Vagina (tissue), 2 donors: ENCODE data around the gene CSGALNACT2. TPM values are rescaled to one million over a fixed set of nuclear protein-coding genes. Genes with fewer than 3 reads are reported as not detected.

Experiments used
- DNase-seq, 2 donors: peaks; one replicate each; pipeline ENCODE4 v3.0.0-alpha.2; 2017; ENCODE audit errors: extremely low spot score in 2 of 2
- H3K27ac ChIP-seq: fragments of 200-600 bp; sonication (generic); one replicate; pipeline ENCODE4 v1.5.1; 2019
- H3K27me3 ChIP-seq: fragments of 200-600 bp; sonication (generic); one replicate; pipeline ENCODE4 v1.5.1; 2019
- H3K36me3 ChIP-seq, 2 donors: fragments of 200-600 bp; sonication (generic); one replicate each; pipeline ENCODE4 v1.5.1; 2017 to 2019
- H3K4me1 ChIP-seq: fragments of 200-600 bp; sonication (generic); one replicate; pipeline ENCODE4 v1.5.1; 2019
- H3K4me3 ChIP-seq, 2 donors: fragments of 200-600 bp; sonication (generic); 1 replicate in 1 of 2; 2 replicates in 1 of 2; pipeline ENCODE4 v1.5.1; 2016 to 2019
- H3K9me3 ChIP-seq: fragments of 200-600 bp; sonication (generic); one replicate; pipeline ENCODE4 v1.5.1; 2019
- POLR2A ChIP-seq, 2 donors: fragments of 450-650 bp; IDR thresholded peaks; one replicate each; pipeline ENCODE4 v1.6.1; 2017; ENCODE audit warnings: antibody characterized with exemption in 2 of 2, mild to moderate bottlenecking in 2 of 2, moderate library complexity in 2 of 2
- POLR2AphosphoS5 ChIP-seq, 2 donors: sonication (generic); formaldehyde crosslinking; IDR thresholded peaks; one replicate each; pipeline ENCODE4 v1.9.0; 2017; ENCODE audit warnings: antibody characterized with exemption in 2 of 2, mild to moderate bottlenecking in 2 of 2, low read depth in 1 of 2; ENCODE audit not compliant: insufficient read depth in 1 of 2
- intact Hi-C: fragments of 100-400 bp; cut with DNase I; formaldehyde crosslinking; loops from one replicate; pipeline ENCODE4 v1.15.1; 2023
- total RNA-seq: library from RNA; depleted of rRNA; stranded (reverse); fragments of >200 nt; gene quantifications from one replicate; pipeline ENCODE4 v1.2.3, GENCODE V29; 2016
- TF ChIP-seq, protein P1 (sequence below), 3 experiments: fragments of 450-650 bp in 2 of 3; fragments of 200-600 bp in 1 of 3; sonication (generic) in 1 of 3; IDR thresholded peaks; one replicate each; pipeline ENCODE4 v1.5.1; 2017 to 2019; ENCODE audit warnings: antibody characterized with exemption in 3 of 3, mild to moderate bottlenecking in 2 of 3, moderate library complexity in 2 of 3

The CSGALNACT2 gene
- total RNA-seq, 1 donor from 2014 or later, result 21.9 TPM

DNA sequence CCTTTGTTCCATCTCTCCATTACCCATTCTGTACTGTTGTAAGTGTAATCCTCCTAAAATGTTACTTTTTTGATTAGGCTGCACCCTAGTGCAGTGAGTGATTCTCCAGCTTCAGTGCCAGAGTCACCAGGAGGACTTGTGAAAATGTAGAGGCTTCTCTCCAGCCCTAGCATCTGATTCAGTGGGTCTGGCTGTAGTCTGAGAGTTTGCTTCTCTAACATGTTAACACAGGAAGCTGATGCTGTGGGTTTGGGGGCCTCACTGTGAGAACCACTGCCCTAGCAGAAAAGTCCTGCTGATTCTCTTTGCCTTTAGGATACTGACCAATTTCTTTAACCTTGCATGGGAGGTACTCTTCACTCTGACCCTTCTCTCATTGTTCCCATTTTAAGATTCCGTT lies 24.4 kb downstream of the CSGALNACT2 start:
- TF ChIP-seq POLR2A (IDR thresholded peaks at IDR 0.05) (no peak), POLR2AphosphoS5 (IDR thresholded peaks at IDR 0.05; ENCODE audit: insufficient read depth in 1 of 2, low read depth in 1 of 2) (no peak)
- TF ChIP-seq, protein P1, sequence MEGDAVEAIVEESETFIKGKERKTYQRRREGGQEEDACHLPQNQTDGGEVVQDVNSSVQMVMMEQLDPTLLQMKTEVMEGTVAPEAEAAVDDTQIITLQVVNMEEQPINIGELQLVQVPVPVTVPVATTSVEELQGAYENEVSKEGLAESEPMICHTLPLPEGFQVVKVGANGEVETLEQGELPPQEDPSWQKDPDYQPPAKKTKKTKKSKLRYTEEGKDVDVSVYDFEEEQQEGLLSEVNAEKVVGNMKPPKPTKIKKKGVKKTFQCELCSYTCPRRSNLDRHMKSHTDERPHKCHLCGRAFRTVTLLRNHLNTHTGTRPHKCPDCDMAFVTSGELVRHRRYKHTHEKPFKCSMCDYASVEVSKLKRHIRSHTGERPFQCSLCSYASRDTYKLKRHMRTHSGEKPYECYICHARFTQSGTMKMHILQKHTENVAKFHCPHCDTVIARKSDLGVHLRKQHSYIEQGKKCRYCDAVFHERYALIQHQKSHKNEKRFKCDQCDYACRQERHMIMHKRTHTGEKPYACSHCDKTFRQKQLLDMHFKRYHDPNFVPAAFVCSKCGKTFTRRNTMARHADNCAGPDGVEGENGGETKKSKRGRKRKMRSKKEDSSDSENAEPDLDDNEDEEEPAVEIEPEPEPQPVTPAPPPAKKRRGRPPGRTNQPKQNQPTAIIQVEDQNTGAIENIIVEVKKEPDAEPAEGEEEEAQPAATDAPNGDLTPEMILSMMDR (IDR thresholded peaks at IDR 0.05), result no peak
- H3K9me3 ChIP-seq, result no peaks in the 10 kb centered on the region
- H3K4me3 ChIP-seq, result no peak overlapping the region
- no peak overlapping the region for H3K27ac ChIP-seq
- intact Hi-C loops, result no loop called here
- H3K27me3 ChIP-seq, result no peaks in the 10 kb centered on the region
- peaks cover 0 to 12% of the 10 kb centered on the region in 2 donors for H3K36me3 ChIP-seq
- DNase-seq, result no peak
- peaks cover 14% of the 10 kb centered on the region for H3K4me1 ChIP-seq

- Histone ChIP-seq H3K9me3 (no peaks in the 10 kb centered on the region), H3K4me3 (no peak overlapping the region), H3K36me3 (peaks cover 0 to 12% of the 10 kb centered on the region in 2 donors), H3K27me3 (no peaks in the 10 kb centered on the region), H3K4me1 (no peaks in the 10 kb centered on the region), H3K27ac (no peak overlapping the region)
- intact Hi-C loops, result no loop called here
- no peak for DNase-seq
- no peak for TF ChIP-seq POLR2AphosphoS5 (IDR thresholded peaks at IDR 0.05; ENCODE audit: insufficient read depth in 1 of 2, low read depth in 1 of 2)
- TF ChIP-seq, protein P1 (IDR thresholded peaks at IDR 0.05), result no peak
- TF ChIP-seq POLR2A (IDR thresholded peaks at IDR 0.05), result no peak
Measured at GRCh38 chr10:43166207-43166879, 28.1 kb downstream of the CSGALNACT2 start.

DNA sequence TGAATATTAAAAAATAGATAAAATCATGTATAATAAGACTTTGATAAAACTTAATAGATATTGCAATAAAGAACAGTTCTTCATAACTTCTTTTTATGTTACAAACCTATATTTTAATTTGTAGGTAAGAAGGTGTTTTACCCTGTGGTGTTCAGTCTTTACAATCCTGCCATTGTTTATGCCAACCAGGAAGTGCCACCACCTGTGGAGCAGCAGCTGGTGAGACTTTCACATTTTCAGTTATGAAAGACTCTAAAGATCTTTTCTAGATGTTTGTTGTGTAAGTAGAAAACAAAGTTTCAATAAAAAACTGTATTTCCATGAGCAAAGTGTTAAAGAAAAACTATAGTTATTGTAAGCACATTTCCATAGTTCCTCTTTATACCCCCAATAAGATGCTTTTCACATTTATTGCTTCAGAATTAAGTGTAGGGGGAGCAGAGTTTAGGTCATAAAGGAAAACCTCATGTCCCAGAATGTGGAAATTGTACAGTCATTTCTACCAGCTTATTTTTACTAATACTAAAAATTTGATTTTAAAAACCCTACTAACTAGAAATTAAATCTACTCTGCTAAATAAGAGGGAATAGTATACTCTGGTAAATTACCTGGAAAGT lies 28.7 kb downstream of the CSGALNACT2 start:
- intact Hi-C loops, result no loop called here
- Histone ChIP-seq H3K27ac (no peak overlapping the region), H3K36me3 (peaks cover 0 to 16% of the 10 kb centered on the region in 2 donors), H3K4me1 (no peaks in the 10 kb centered on the region), H3K4me3 (no peak overlapping the region), H3K9me3 (no peaks in the 10 kb centered on the region), H3K27me3 (no peaks in the 10 kb centered on the region)
- TF ChIP-seq POLR2A (IDR thresholded peaks at IDR 0.05), result no peak
- TF ChIP-seq, protein P1 (IDR thresholded peaks at IDR 0.05), result no peak
- TF ChIP-seq POLR2AphosphoS5 (IDR thresholded peaks at IDR 0.05; ENCODE audit: insufficient read depth in 1 of 2, low read depth in 1 of 2), result no peak
- DNase-seq, result no peak

- Histone ChIP-seq H3K36me3 (peaks cover 0 to 12% of the 10 kb centered on the region in 2 donors), H3K27ac (no peak overlapping the region), H3K4me1 (no peaks in the 10 kb centered on the region), H3K27me3 (no peaks in the 10 kb centered on the region), H3K4me3 (no peak overlapping the region), H3K9me3 (no peaks in the 10 kb centered on the region)
- TF ChIP-seq POLR2AphosphoS5 (IDR thresholded peaks at IDR 0.05; ENCODE audit: insufficient read depth in 1 of 2, low read depth in 1 of 2), result no peak
- no peak for DNase-seq
- intact Hi-C loops, result no loop called here
Measured at GRCh38 chr10:43167498-43167889, 29.2 kb downstream of the CSGALNACT2 start.

DNA sequence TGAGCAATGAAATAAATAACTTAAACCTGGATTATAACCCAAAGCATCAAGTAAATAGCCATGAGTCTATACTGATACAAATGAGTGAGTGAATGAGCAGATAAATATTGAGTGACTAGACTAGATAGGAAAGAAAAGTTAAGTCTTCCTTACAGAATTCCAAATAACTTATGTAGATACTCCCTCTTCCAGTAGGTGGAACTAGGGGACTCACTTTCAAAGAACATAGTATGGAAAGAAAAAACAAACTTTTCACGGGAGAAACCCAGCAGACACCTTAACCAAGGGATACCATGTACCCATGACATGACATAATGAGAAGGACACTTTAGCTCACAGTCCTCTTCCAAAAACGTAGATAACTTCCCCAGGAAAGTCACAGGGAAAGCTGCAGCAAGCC lies 32.2 kb downstream of the CSGALNACT2 start:
- Histone ChIP-seq H3K27me3 (no peaks in the 10 kb centered on the region), H3K9me3 (no peaks in the 10 kb centered on the region), H3K36me3 (peaks cover 0 to 9% of the 10 kb centered on the region in 2 donors), H3K27ac (no peak overlapping the region), H3K4me1 (no peaks in the 10 kb centered on the region), H3K4me3 (no peak overlapping the region)
- intact Hi-C loops, result no loop called here
- no peak for DNase-seq
- no peak for TF ChIP-seq POLR2AphosphoS5 (IDR thresholded peaks at IDR 0.05; ENCODE audit: insufficient read depth in 1 of 2, low read depth in 1 of 2)
- no peak for TF ChIP-seq POLR2A (IDR thresholded peaks at IDR 0.05)
- TF ChIP-seq, protein P1 (IDR thresholded peaks at IDR 0.05), result no peak
